ENCODE measurements around the gene SENP8.

DNA sequence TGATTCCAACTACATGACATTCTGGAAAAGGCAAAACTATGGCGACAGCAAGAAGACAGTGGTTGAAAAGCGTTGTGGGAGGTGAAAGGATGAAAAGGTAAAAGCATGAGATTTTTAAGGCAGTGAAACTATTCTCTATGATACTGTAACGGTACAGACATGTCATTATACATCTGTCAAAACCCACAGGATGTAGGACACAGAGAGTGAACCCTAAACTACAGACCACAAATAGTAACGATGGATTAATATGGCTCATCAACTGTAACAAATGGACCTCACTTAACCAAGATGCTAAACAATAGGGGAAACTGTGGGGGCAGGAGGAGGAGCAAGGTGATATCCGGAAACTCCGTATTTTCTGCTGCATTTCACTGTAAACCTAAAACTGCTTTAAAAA is 39.3 kb upstream of the SENP8 start:
- TF ChIP-seq YY1 (IDR thresholded peaks at IDR 0.05) (no peak), RAD21 (IDR thresholded peaks at IDR 0.05) (no peak), CTCF (IDR thresholded peaks at IDR 0.05; ENCODE audit: low read depth, low read length, missing input control) (no peak), TAF1 (conservative IDR thresholded peaks at IDR 0.05) (no peak), SP1 (IDR thresholded peaks at IDR 0.05) (no peak), ZBTB33 (IDR thresholded peaks at IDR 0.05) (no peak), ATF3 (IDR thresholded peaks at IDR 0.05) (no peak), JUND (IDR thresholded peaks at IDR 0.05) (no peak), MAX (IDR thresholded peaks at IDR 0.05) (no peak), GABPA (IDR thresholded peaks at IDR 0.05 in 1 of 2, conservative IDR thresholded peaks at IDR 0.05 in 1 of 2) (no peak)
- TF ChIP-seq, protein P1, sequence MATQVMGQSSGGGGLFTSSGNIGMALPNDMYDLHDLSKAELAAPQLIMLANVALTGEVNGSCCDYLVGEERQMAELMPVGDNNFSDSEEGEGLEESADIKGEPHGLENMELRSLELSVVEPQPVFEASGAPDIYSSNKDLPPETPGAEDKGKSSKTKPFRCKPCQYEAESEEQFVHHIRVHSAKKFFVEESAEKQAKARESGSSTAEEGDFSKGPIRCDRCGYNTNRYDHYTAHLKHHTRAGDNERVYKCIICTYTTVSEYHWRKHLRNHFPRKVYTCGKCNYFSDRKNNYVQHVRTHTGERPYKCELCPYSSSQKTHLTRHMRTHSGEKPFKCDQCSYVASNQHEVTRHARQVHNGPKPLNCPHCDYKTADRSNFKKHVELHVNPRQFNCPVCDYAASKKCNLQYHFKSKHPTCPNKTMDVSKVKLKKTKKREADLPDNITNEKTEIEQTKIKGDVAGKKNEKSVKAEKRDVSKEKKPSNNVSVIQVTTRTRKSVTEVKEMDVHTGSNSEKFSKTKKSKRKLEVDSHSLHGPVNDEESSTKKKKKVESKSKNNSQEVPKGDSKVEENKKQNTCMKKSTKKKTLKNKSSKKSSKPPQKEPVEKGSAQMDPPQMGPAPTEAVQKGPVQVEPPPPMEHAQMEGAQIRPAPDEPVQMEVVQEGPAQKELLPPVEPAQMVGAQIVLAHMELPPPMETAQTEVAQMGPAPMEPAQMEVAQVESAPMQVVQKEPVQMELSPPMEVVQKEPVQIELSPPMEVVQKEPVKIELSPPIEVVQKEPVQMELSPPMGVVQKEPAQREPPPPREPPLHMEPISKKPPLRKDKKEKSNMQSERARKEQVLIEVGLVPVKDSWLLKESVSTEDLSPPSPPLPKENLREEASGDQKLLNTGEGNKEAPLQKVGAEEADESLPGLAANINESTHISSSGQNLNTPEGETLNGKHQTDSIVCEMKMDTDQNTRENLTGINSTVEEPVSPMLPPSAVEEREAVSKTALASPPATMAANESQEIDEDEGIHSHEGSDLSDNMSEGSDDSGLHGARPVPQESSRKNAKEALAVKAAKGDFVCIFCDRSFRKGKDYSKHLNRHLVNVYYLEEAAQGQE (IDR thresholded peaks at IDR 0.05), result no peak
